Endothelial cell of umbilical vein (primary cell): ENCODE results near the gene COBLL1. TPM values are rescaled to one million over a fixed set of nuclear protein-coding genes. Genes with fewer than 3 reads are reported as not detected.

ENCODE experiments used
- BruUV-seq: library from RNA; stranded (reverse); fragments of 400-500 nt; replicated peaks from 2 replicates; lab custom pipeline; 2021; lab: Mats Ljungman, UMichigan
- CTCF ChIA-PET: fragments of 300-600, 350-600 bp; sonication (Branson Sonifier 250); formaldehyde crosslinking; loops from one replicate; lab custom pipeline; 2021; ENCODE audit warnings: antibody characterized with exemption, inconsistent platforms; lab: Charles Lee
- POLR2A ChIA-PET: fragments of 300-600, 350-600 bp; sonication (Branson Sonifier 250); formaldehyde crosslinking; loops from one replicate; lab custom pipeline; 2021; ENCODE audit warnings: antibody characterized with exemption, inconsistent platforms; lab: Charles Lee
- DNase-seq: peaks from one replicate; pipeline ENCODE4 v3.0.0-alpha.2; 2011; ENCODE audit warnings: low read depth, low spot score
- FAIRE-seq: peaks from 2 replicates; lab custom pipeline; 2011; peaks lifted over from hg19 to GRCh38; lab: Jason Lieb, UNC
- H2AFZ ChIP-seq: 2 replicates; pipeline ENCODE4 v1.6.0; 2012; ENCODE audit warnings: low read depth, low read length, control low read depth, inconsistent platforms
- H3K27ac ChIP-seq: 2 replicates; pipeline ENCODE4 v1.5.1; 2011; ENCODE audit warnings: low read depth, mild to moderate bottlenecking, control low read depth, low read length, moderate library complexity; ENCODE audit not compliant: insufficient read depth
- H3K27me3 ChIP-seq, 2 experiments: 2 replicates each; pipeline versions ENCODE4 v1.6.0 to v1.6.1; 2011; ENCODE audit warnings: low read length in 2 of 2, mixed read lengths in 1 of 2; ENCODE audit not compliant: control insufficient read depth in 2 of 2, insufficient read depth in 2 of 2
- H3K36me3 ChIP-seq, 2 experiments: 2 replicates in 1 of 2; 3 replicates in 1 of 2; pipeline ENCODE4 v1.5.1; 2011; ENCODE audit warnings: low read length in 2 of 2, mild to moderate bottlenecking in 1 of 2, moderate library complexity in 1 of 2; ENCODE audit not compliant: control insufficient read depth in 2 of 2, insufficient read depth in 2 of 2; ENCODE audit errors: extremely low read depth in 1 of 2
- H3K4me1 ChIP-seq: 3 replicates; pipeline ENCODE4 v1.5.1; 2011; ENCODE audit warnings: mild to moderate bottlenecking, low read length; ENCODE audit not compliant: control insufficient read depth, insufficient read depth; ENCODE audit errors: extremely low read depth
- H3K4me2 ChIP-seq: 2 replicates; pipeline ENCODE4 v1.6.1; 2011; ENCODE audit warnings: low read length, control low read depth, mixed read lengths; ENCODE audit not compliant: insufficient read depth
- H3K4me3 ChIP-seq, 3 experiments: fragments of 200-600 bp in 1 of 3; sonication (generic), shearing (Covaris generic) in 1 of 3; replicated peaks in 1 of 3; 2 replicates each; pipeline ENCODE4 v1.5.1; 2011 to 2016; ENCODE audit warnings: control low read depth in 3 of 3, low read length in 3 of 3, mild to moderate bottlenecking in 2 of 3, inconsistent platforms in 1 of 3, low read depth in 1 of 3, moderate library complexity in 1 of 3; ENCODE audit not compliant: insufficient read depth in 1 of 3
- H3K79me2 ChIP-seq: 2 replicates; pipeline ENCODE4 v1.6.0; 2012; ENCODE audit warnings: low read length, inconsistent platforms; ENCODE audit not compliant: control insufficient read depth, insufficient read depth
- H3K9ac ChIP-seq: replicated peaks from 2 replicates; pipeline ENCODE3; 2011; ENCODE audit warnings: low read length, control low read depth; ENCODE audit not compliant: insufficient read depth; ENCODE audit errors: extremely low read depth
- H3K9me1 ChIP-seq: replicated peaks from 3 replicates; pipeline ENCODE4 v1.6.0; 2011; ENCODE audit warnings: mild to moderate bottlenecking, low read length; ENCODE audit not compliant: control insufficient read depth, insufficient read depth; ENCODE audit errors: extremely low read depth
- H3K9me3 ChIP-seq: replicated peaks from 2 replicates; pipeline ENCODE4 v1.5.1; 2012; ENCODE audit warnings: low read length, inconsistent platforms; ENCODE audit not compliant: control insufficient read depth, insufficient read depth
- H4K20me1 ChIP-seq: replicated peaks from 2 replicates; pipeline ENCODE3; 2011; ENCODE audit warnings: mild to moderate bottlenecking, low read length; ENCODE audit not compliant: control insufficient read depth, insufficient read depth; ENCODE audit errors: extremely low read depth
- EZH2 ChIP-seq: IDR thresholded peaks from 2 replicates; pipeline ENCODE4 v1.6.1; 2012; ENCODE audit warnings: borderline replicate concordance, low read depth, mild to moderate bottlenecking, moderate library complexity, low read length, inconsistent platforms; ENCODE audit not compliant: severe bottlenecking
- FOS ChIP-seq: IDR thresholded peaks from 2 replicates; pipeline ENCODE4 v1.6.1; 2011; ENCODE audit warnings: mild to moderate bottlenecking, low read length, moderate library complexity, borderline replicate concordance; ENCODE audit not compliant: insufficient read depth
- GATA2 ChIP-seq: IDR thresholded peaks from 2 replicates; pipeline ENCODE4 v1.7.0; 2011; ENCODE audit warnings: low read depth, mild to moderate bottlenecking, moderate library complexity, mixed read lengths, low read length; ENCODE audit not compliant: insufficient read length, insufficient read depth
- MYC ChIP-seq: IDR thresholded peaks from one replicate; pipeline ENCODE4 v1.6.1; 2011; ENCODE audit warnings: mild to moderate bottlenecking, low read depth, low read length
- dilution Hi-C: fragments of 300-500 bp; cut with MboI; formaldehyde crosslinking; loops from one replicate; pipeline ENCODE4 v1.15.0; 2019; ENCODE audit warnings: low sequenced_read_pairs; ENCODE audit not compliant: extremely low pct_ligation_motif_present
- intact Hi-C: fragments of 100-400 bp; cut with micrococcal nuclease; formaldehyde crosslinking; loops from one replicate; pipeline ENCODE4 v1.10.0; 2022
- polyA plus RNA-seq, 4 experiments: library from polyadenylated mRNA; depleted of rRNA in 3 of 4; stranded (reverse) in 3 of 4; unstranded in 1 of 4; fragments of >200 nt; gene quantifications; 2 replicates each; pipeline versions ENCODE4 v1.2.1 to v1.2.3, GENCODE V29; 2011 to 2012; ENCODE audit warnings: missing spikeins in 1 of 4
- total RNA-seq: library from RNA; stranded (reverse); gene quantifications from 2 replicates; pipeline ENCODE4 v1.2.3, GENCODE V29; 2021
- TF ChIP-seq, protein P1 (sequence below), 2 donors: IDR thresholded peaks; 1 replicate in 1 of 2; 2 replicates in 1 of 2; pipeline ENCODE4 v1.5.1; 2011; ENCODE audit warnings: low read length in 2 of 2, mild to moderate bottlenecking in 2 of 2, moderate library complexity in 2 of 2, control low read depth in 1 of 2, inconsistent platforms in 1 of 2, low read depth in 1 of 2; ENCODE audit not compliant: insufficient read depth in 1 of 2; ENCODE audit errors: extremely low read depth in 1 of 2

The COBLL1 gene
- total and polyA plus RNA-seq, 2 donors (not counting 3 experiments of a cell fraction or from before 2014, with no cell fraction given), result 9.1 to 38.4 TPM

DNA sequence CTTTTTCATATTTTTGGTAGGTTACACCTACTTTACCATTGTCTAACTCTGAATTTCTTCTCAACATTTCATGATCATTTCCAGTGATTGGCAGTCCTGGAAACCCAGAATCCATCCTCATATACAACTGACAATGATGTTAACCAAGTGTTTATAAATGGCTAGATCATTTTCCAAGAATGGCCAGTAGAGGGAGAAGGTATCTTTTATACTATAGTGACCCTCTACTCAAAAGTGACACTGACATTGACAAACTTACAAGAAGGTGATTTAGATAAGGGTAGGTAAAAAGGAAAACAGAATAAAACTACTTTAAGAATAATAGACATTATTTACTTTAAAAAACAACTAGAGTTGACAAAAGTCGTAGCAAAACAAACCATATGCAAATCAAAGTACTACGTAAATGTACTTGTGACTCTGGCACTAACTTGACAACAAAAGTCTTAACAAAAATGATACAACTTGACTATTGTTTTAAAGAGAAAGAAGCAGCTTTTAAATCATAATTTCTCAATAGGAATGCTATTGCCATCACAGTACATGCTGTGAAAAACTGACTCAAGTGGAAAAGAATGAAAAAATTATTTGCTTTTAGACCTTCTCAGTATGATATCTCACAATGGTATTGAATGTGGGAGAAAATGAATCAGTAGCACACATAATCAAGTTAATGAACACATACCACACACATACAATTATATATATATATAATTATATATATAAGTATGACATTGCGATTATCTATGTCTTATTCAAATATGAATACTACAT lies 143.7 kb downstream of the COBLL1 start:
- Histone ChIP-seq H3K9ac (no peak overlapping the region), H4K20me1 (no peaks in the 10 kb centered on the region), H3K4me2 (no peak overlapping the region), H3K27ac (no peak overlapping the region), H3K36me3 (peaks cover 2 to 5% of the 10 kb centered on the region in 2 experiments), H3K79me2 (no peaks in the 10 kb centered on the region), H3K4me3 (no peak overlapping the region), H3K9me1 (no peaks in the 10 kb centered on the region), H3K27me3 (no peaks in the 10 kb centered on the region), H3K4me1 (peaks cover 4% of the 10 kb centered on the region), H2AFZ (no peak overlapping the region), H3K9me3 (no peaks in the 10 kb centered on the region)
- CTCF ChIA-PET, result no interaction called here
- FAIRE-seq (no peak), DNase-seq (peak; percentile 51)
- intact Hi-C loops, result loop anchor here (1.0 kb wide), 1 partner anchor 215 kb away; no protein-coding TSS in a partner anchor
- POLR2A ChIA-PET, result no interaction called here
- dilution Hi-C loops, result no loop called here
- TF ChIP-seq EZH2 (no peak), GATA2 (no peak), MYC (no peak), FOS (no peak)
- TF ChIP-seq, protein P1, sequence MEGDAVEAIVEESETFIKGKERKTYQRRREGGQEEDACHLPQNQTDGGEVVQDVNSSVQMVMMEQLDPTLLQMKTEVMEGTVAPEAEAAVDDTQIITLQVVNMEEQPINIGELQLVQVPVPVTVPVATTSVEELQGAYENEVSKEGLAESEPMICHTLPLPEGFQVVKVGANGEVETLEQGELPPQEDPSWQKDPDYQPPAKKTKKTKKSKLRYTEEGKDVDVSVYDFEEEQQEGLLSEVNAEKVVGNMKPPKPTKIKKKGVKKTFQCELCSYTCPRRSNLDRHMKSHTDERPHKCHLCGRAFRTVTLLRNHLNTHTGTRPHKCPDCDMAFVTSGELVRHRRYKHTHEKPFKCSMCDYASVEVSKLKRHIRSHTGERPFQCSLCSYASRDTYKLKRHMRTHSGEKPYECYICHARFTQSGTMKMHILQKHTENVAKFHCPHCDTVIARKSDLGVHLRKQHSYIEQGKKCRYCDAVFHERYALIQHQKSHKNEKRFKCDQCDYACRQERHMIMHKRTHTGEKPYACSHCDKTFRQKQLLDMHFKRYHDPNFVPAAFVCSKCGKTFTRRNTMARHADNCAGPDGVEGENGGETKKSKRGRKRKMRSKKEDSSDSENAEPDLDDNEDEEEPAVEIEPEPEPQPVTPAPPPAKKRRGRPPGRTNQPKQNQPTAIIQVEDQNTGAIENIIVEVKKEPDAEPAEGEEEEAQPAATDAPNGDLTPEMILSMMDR (IDR thresholded peaks at IDR 0.05; ENCODE audit: extremely low read depth in 1 of 2, insufficient read depth in 1 of 2, low read depth in 1 of 2, low read length in 2 of 2), result peak; percentile 16 to 42
- no TSS peak for BruUV-seq
